KMS-11 (cell line): ENCODE measurements around the gene MTX3.

Experiments
- H2AFZ ChIP-seq: fragments of 200-600 bp; sonication (generic); 2 replicates; pipeline ENCODE4 v1.6.1; 2016; ENCODE audit warnings: antibody characterized with exemption, mixed run types, low read depth
- H3K27ac ChIP-seq: fragments of 200-600 bp; sonication (generic); 2 replicates; pipeline ENCODE4 v1.6.1; 2016; ENCODE audit warnings: mild to moderate bottlenecking, mixed run types
- H3K27me3 ChIP-seq: fragments of 200-600 bp; sonication (generic); 2 replicates; pipeline ENCODE4 v1.6.1; 2017; ENCODE audit warnings: mild to moderate bottlenecking, low read depth, mixed run types, moderate library complexity; ENCODE audit not compliant: insufficient read depth
- H3K36me3 ChIP-seq: fragments of 200-600 bp; sonication (generic); 2 replicates; pipeline ENCODE4 v1.6.1; 2017; ENCODE audit warnings: mild to moderate bottlenecking, mixed run types; ENCODE audit not compliant: insufficient read depth
- H3K4me1 ChIP-seq: fragments of 200-600 bp; sonication (generic); 2 replicates; pipeline ENCODE4 v1.6.1; 2016; ENCODE audit warnings: mild to moderate bottlenecking, low read depth, mixed run types; ENCODE audit not compliant: poor library complexity, severe bottlenecking
- H3K4me2 ChIP-seq: fragments of 200-600 bp; sonication (generic); 2 replicates; pipeline ENCODE4 v1.7.0; 2016; ENCODE audit warnings: mild to moderate bottlenecking, mixed run types
- H3K4me3 ChIP-seq: fragments of 200-600 bp; sonication (generic); IDR thresholded peaks from 2 replicates; pipeline ENCODE4 v1.6.1; 2017; ENCODE audit warnings: low read depth, low read length, mixed read lengths; ENCODE audit not compliant: insufficient read depth
- H3K79me2 ChIP-seq: fragments of 200-600 bp; sonication (generic); 2 replicates; pipeline ENCODE4 v1.6.1; 2016; ENCODE audit warnings: low read depth, mixed run types; ENCODE audit not compliant: insufficient read depth
- H3K9ac ChIP-seq: fragments of 200-600 bp; sonication (generic); 2 replicates; pipeline ENCODE4 v1.6.1; 2016; ENCODE audit warnings: mild to moderate bottlenecking, mixed run types
- H4K20me1 ChIP-seq: fragments of 200-600 bp; sonication (generic); 2 replicates; pipeline ENCODE4 v1.6.1; 2016; ENCODE audit warnings: mild to moderate bottlenecking, mixed run types; ENCODE audit not compliant: insufficient read depth
- TF ChIP-seq, protein P1 (sequence below): fragments of 200-600 bp; sonication (generic); conservative IDR thresholded peaks from 2 replicates; pipeline ENCODE4 v1.6.1; 2017; ENCODE audit warnings: low read depth, mild to moderate bottlenecking, antibody characterized with exemption, low read length, moderate library complexity, mixed read lengths

MTX3 gene

DNA sequence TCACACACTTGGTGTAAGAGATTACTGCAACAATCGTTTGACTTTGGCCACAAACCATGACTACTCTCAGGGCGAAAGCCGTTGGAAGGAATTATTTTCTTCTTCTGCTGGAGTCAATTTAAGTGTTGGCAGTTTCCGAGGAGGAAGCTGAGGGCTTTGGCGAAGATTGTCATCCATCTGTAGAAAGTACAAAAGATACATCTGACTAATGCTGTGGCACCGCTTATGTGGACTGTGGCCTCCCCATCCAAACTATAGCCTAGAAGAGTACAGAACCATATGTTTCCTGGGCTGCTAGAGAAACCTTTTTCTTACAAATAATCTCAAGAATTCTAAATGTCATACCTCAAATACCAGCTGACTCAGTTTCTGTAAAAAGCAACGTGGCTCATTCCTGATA, 7.4 kb downstream of the MTX3 start:
- no peak overlapping the region for H3K4me3 ChIP-seq
- H3K79me2 ChIP-seq, result no peaks in the 10 kb centered on the region
- H3K9ac ChIP-seq, result no peak overlapping the region
- no peak overlapping the region for H3K4me2 ChIP-seq
- H3K36me3 ChIP-seq, result peaks cover 8% of the 10 kb centered on the region; the same call in 1 of the 2 replicates
- H4K20me1 ChIP-seq, result no peaks in the 10 kb centered on the region
- no peaks in the 10 kb centered on the region for H3K27me3 ChIP-seq
- H2AFZ ChIP-seq, result no peak overlapping the region
- TF ChIP-seq, protein P1, sequence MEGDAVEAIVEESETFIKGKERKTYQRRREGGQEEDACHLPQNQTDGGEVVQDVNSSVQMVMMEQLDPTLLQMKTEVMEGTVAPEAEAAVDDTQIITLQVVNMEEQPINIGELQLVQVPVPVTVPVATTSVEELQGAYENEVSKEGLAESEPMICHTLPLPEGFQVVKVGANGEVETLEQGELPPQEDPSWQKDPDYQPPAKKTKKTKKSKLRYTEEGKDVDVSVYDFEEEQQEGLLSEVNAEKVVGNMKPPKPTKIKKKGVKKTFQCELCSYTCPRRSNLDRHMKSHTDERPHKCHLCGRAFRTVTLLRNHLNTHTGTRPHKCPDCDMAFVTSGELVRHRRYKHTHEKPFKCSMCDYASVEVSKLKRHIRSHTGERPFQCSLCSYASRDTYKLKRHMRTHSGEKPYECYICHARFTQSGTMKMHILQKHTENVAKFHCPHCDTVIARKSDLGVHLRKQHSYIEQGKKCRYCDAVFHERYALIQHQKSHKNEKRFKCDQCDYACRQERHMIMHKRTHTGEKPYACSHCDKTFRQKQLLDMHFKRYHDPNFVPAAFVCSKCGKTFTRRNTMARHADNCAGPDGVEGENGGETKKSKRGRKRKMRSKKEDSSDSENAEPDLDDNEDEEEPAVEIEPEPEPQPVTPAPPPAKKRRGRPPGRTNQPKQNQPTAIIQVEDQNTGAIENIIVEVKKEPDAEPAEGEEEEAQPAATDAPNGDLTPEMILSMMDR, result no peak
- peaks cover 63% of the 10 kb centered on the region for H3K4me1 ChIP-seq
- no peak overlapping the region for H3K27ac ChIP-seq

DNA sequence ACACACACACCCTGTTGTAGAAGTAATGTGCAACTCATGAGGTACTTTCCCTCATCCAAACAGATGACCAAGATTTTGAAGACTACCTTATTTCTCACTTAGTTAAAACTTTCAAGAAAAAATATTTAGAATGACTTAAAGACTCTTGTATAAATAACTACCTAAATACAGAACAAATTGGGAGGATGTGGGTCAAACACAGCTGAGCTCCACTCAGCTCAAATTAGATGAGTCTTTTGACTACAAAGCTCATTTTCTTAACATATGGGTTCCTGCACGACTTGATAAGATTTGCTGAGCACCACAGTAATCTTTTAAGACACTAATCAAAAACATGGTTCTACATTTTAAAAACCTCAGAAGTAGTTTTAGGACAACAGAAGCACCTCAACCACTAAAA, 8.9 kb downstream of the MTX3 start:
- Histone ChIP-seq H3K4me3 (no peak overlapping the region), H4K20me1 (no peaks in the 10 kb centered on the region), H3K36me3 (peaks cover 8% of the 10 kb centered on the region; the same call in 1 of the 2 replicates), H3K27me3 (no peaks in the 10 kb centered on the region), H2AFZ (no peak overlapping the region), H3K79me2 (no peaks in the 10 kb centered on the region), H3K4me2 (peak overlapping the region; percentile 48), H3K4me1 (peaks cover 59% of the 10 kb centered on the region), H3K27ac (peak overlapping the region; percentile 57), H3K9ac (peak overlapping the region; percentile 2; the same call in 1 of the 2 replicates)
- TF ChIP-seq, protein P1, result no peak

DNA sequence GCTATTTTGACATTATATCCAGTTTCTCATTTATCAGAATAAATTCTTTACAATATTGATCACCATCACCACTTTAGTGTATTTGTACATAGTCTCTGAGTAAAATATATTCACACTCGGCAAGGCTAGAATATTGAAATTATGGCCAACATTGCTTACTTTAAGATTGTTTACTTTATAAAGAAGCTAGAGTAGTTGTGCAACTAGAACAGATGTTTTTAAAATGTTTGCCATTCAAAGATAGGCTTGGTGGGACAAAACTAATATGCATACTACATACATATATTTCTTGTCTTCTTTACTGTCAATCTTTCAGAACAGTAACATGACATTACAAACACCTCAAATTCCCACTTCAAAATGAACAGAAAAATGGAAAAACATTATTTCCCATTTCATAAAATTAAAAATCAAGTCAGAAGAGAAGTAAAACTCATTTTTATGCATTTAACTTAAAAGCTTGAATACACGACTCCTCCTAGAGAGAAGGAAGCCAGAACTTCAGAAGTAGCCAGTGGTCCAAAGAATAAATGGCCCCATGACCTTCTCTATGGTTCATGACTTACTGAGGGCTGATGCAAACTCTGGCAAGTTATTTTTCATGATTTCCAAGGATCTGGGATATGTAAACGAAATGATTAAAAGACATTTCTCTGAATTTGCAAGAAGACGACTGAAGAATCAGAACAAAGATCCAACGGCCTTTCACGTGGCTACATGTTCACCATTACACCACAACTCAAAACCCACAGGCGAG, 14.1 kb downstream of the MTX3 start:
- TF ChIP-seq, protein P1, result no peak
- no peaks in the 10 kb centered on the region for H3K27me3 ChIP-seq
- H3K4me2 ChIP-seq, result no peak overlapping the region
- H4K20me1 ChIP-seq, result no peaks in the 10 kb centered on the region
- no peak overlapping the region for H2AFZ ChIP-seq
- H3K36me3 ChIP-seq, result no peaks in the 10 kb centered on the region
- H3K27ac ChIP-seq, result no peak overlapping the region
- no peak overlapping the region for H3K9ac ChIP-seq
- H3K4me3 ChIP-seq, result no peak overlapping the region
- peaks cover 23% of the 10 kb centered on the region for H3K4me1 ChIP-seq
- H3K79me2 ChIP-seq, result no peaks in the 10 kb centered on the region

DNA sequence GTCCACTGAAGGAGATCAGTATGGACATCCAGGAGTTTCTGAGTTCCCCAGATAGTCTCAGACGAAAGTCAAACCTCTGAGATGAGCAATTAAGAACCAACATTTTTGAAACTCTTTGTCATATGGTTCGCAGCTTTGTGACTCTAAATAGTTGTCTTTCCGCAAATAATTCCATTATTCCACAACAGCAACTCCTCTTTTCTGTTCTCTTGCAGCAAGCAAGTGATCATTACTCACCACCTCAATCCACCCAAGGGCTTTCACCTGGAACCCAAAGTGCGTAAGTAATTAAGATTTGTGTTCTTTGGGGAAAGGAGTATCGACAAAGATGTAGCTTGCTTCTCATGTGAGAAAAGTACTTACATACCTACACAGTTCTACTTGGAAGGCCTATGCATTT, 15.6 kb downstream of the MTX3 start:
- H3K27ac ChIP-seq, result no peak overlapping the region

More for the DNA sequence above, 15.6 kb downstream of the MTX3 start:
- Histone ChIP-seq H3K27me3 (no peaks in the 10 kb centered on the region), H3K79me2 (no peaks in the 10 kb centered on the region), H3K4me2 (no peak overlapping the region), H2AFZ (no peak overlapping the region), H3K9ac (no peak overlapping the region), H3K36me3 (no peaks in the 10 kb centered on the region), H4K20me1 (no peaks in the 10 kb centered on the region), H3K4me1 (peaks cover 8% of the 10 kb centered on the region), H3K4me3 (no peak overlapping the region)
- TF ChIP-seq, protein P1, result no peak
